Eye (tissue), 1 donor: ENCODE measurements around the gene SMIM20.

ENCODE experiments used
- DNase-seq: peaks from one replicate; pipeline ENCODE4 v3.0.0-alpha.2; 2015

SMIM20 gene

GRCh38 chr4:25962393-25962792, 48.4 kb downstream of the SMIM20 start:
- peak; percentile 61 for DNase-seq

- peak; percentile 60 for DNase-seq
Observed at GRCh38 chr4:25965629-25966028, 51.6 kb downstream of the SMIM20 start.

GRCh38 chr4:25966171-25966570, 52.2 kb downstream of the SMIM20 start:
- no peak for DNase-seq

- no peak for DNase-seq
Observed at GRCh38 chr4:25969374-25970155, 55.5 kb downstream of the SMIM20 start.

GRCh38 chr4:25970226-25970675, 56.2 kb downstream of the SMIM20 start:
- DNase-seq = peak; percentile 71

- DNase-seq = peak; percentile 48
Observed at GRCh38 chr4:25970691-25971432, 56.8 kb downstream of the SMIM20 start.

- no peak for DNase-seq
Observed at GRCh38 chr4:25972366-25972765, 58.3 kb downstream of the SMIM20 start.

GRCh38 chr4:25972984-25973745, 59.1 kb downstream of the SMIM20 start:
- no peak for DNase-seq

GRCh38 chr4:25976780-25977179, 62.8 kb downstream of the SMIM20 start:
- DNase-seq = no peak

- no peak for DNase-seq
Observed at GRCh38 chr4:25977397-25978170, 63.6 kb downstream of the SMIM20 start.

- DNase-seq = no peak
Observed at GRCh38 chr4:25978327-25978726, 64.3 kb downstream of the SMIM20 start.
